Thymus (tissue), 2 donors: Measurements from ENCODE around the gene SPDYC. TPM values are rescaled to one million over a fixed set of nuclear protein-coding genes. Genes with fewer than 3 reads are reported as not detected.

Experiments
- polyA plus RNA-seq: library from polyadenylated mRNA; stranded (reverse); fragments of 200-250 nt; gene quantifications from one replicate; pipeline ENCODE4 v1.2.3, GENCODE V29; 2013
- total RNA-seq: library from RNA; stranded (reverse); fragments of 120-200 nt; gene quantifications from one replicate; pipeline ENCODE4 v1.2.4, GENCODE V29; 2013
- donor health status: healthy.

The SPDYC gene
- total and polyA plus RNA-seq, 2 donors = 0.11 TPM; not detected in 1

Other genes starting within 250 kb of the SPDYC start
- gene PPP2R5B, start 245.5 kb upstream of the SPDYC start, total RNA-seq = 4.4 TPM
- 18.3 TPM for gene PPP2R5B, start 245.5 kb upstream of the SPDYC start, polyA plus RNA-seq
- 0.47 TPM for gene GPHA2, start 234.3 kb upstream of the SPDYC start, total RNA-seq
- 1.6 TPM for gene GPHA2, start 234.3 kb upstream of the SPDYC start, polyA plus RNA-seq
- 0.14 TPM for gene MAJIN, start 198.1 kb upstream of the SPDYC start, total RNA-seq
- 0.50 TPM for gene MAJIN, start 198.1 kb upstream of the SPDYC start, polyA plus RNA-seq
- 0.90 TPM for gene BATF2, start 173.3 kb upstream of the SPDYC start, total RNA-seq
- gene BATF2, start 173.3 kb upstream of the SPDYC start, polyA plus RNA-seq = 3.1 TPM
- 42.8 TPM for gene ARL2, start 156.1 kb upstream of the SPDYC start, total RNA-seq
- gene ARL2, start 156.1 kb upstream of the SPDYC start, polyA plus RNA-seq = 52.0 TPM
- 10.6 TPM for gene SNX15, start 142.8 kb upstream of the SPDYC start, total RNA-seq
- 15.4 TPM for gene SNX15, start 142.8 kb upstream of the SPDYC start, polyA plus RNA-seq
- 11.2 TPM for gene SAC3D1, start 129.0 kb upstream of the SPDYC start, total RNA-seq
- gene SAC3D1, start 129.0 kb upstream of the SPDYC start, polyA plus RNA-seq = 11.5 TPM
- gene NAALADL1, start 111.7 kb upstream of the SPDYC start, total RNA-seq = 5.1 TPM
- 9.0 TPM for gene NAALADL1, start 111.7 kb upstream of the SPDYC start, polyA plus RNA-seq
- 26.8 TPM for gene CDCA5, start 86.2 kb upstream of the SPDYC start, total RNA-seq
- gene CDCA5, start 86.2 kb upstream of the SPDYC start, polyA plus RNA-seq = 2.2 TPM
- 16.8 TPM for gene ZFPL1, start 86.0 kb upstream of the SPDYC start, total RNA-seq
- 42.5 TPM for gene ZFPL1, start 86.0 kb upstream of the SPDYC start, polyA plus RNA-seq
- gene VPS51, start 74.0 kb upstream of the SPDYC start, total RNA-seq = 110 TPM
- 121 TPM for gene VPS51, start 74.0 kb upstream of the SPDYC start, polyA plus RNA-seq
- gene TM7SF2, start 58.4 kb upstream of the SPDYC start, total RNA-seq = 16.1 TPM
- 35.8 TPM for gene TM7SF2, start 58.4 kb upstream of the SPDYC start, polyA plus RNA-seq
- 10.1 TPM for gene ZNHIT2, start 52.5 kb upstream of the SPDYC start, total RNA-seq
- 16.5 TPM for gene ZNHIT2, start 52.5 kb upstream of the SPDYC start, polyA plus RNA-seq
- 1,067 TPM for gene FAU, start 48.1 kb upstream of the SPDYC start, total RNA-seq
- 1,132 TPM for gene FAU, start 48.1 kb upstream of the SPDYC start, polyA plus RNA-seq
- 42.3 TPM for gene MRPL49, start 47.9 kb upstream of the SPDYC start, total RNA-seq
- 36.2 TPM for gene MRPL49, start 47.9 kb upstream of the SPDYC start, polyA plus RNA-seq
- gene SYVN1, start 35.7 kb upstream of the SPDYC start, total RNA-seq = 3.6 TPM
- gene SYVN1, start 35.7 kb upstream of the SPDYC start, polyA plus RNA-seq = 22.7 TPM
- gene CAPN1, start 11.7 kb downstream of the SPDYC start, total RNA-seq = 31.9 TPM
- 104 TPM for gene CAPN1, start 11.7 kb downstream of the SPDYC start, polyA plus RNA-seq
- gene POLA2, start 91.7 kb downstream of the SPDYC start, total RNA-seq = 21.0 TPM
- 7.3 TPM for gene POLA2, start 91.7 kb downstream of the SPDYC start, polyA plus RNA-seq
- gene CDC42EP2, start 144.6 kb downstream of the SPDYC start, total RNA-seq = 0.33 TPM
- 3.2 TPM for gene CDC42EP2, start 144.6 kb downstream of the SPDYC start, polyA plus RNA-seq
- gene DPF2, start 163.6 kb downstream of the SPDYC start, total RNA-seq = 29.7 TPM
- 30.8 TPM for gene DPF2, start 163.6 kb downstream of the SPDYC start, polyA plus RNA-seq
- gene TIGD3, start 184.5 kb downstream of the SPDYC start, total RNA-seq = 1.0 TPM
- 1.9 TPM for gene TIGD3, start 184.5 kb downstream of the SPDYC start, polyA plus RNA-seq
- 8.1 TPM for gene SLC25A45, start 212.4 kb downstream of the SPDYC start, total RNA-seq
- 35.3 TPM for gene SLC25A45, start 212.4 kb downstream of the SPDYC start, polyA plus RNA-seq
- gene FRMD8, start 216.4 kb downstream of the SPDYC start, total RNA-seq = 15.2 TPM
- 21.4 TPM for gene FRMD8, start 216.4 kb downstream of the SPDYC start, polyA plus RNA-seq